ENCODE results near the gene TBC1D24.
"Not testable (repeated sequence)": the region's sequence is repeated elsewhere in the genome, so short reads cannot be mapped to it uniquely, and the experiment has no call there.

DNA sequence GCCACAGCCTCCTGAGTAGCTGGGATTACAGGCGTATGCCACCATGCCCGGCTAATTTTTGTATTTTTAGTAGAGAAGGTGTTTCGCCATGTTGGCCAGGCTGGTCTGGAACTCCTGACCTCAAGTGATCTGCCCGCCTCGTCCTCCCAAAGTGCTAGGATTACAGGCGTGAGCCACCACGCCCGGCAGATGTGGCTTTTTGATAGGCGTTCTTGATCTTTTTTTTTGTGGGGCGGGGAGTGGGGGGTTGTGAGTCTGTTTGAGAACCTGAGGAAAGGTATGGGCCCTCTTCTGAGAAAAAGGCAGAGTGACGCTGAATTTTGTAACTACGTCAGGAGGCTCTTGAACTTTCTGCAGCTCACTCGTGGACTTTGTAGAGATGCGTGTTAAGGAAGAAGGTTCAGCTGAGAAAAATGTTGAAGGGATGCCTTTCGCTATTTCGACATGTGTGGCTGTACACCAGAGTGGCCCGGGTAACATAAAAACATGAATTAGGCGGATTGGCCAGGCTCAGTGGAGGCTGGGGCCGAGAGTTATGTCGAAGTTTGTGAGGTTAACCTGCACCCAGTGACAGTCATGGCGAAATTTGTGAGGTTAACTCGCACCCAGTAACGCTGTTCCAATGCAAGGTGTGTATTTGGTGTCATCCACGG lies 64.4 kb downstream of the TBC1D24 start:
- TF ChIP-seq, protein P1, sequence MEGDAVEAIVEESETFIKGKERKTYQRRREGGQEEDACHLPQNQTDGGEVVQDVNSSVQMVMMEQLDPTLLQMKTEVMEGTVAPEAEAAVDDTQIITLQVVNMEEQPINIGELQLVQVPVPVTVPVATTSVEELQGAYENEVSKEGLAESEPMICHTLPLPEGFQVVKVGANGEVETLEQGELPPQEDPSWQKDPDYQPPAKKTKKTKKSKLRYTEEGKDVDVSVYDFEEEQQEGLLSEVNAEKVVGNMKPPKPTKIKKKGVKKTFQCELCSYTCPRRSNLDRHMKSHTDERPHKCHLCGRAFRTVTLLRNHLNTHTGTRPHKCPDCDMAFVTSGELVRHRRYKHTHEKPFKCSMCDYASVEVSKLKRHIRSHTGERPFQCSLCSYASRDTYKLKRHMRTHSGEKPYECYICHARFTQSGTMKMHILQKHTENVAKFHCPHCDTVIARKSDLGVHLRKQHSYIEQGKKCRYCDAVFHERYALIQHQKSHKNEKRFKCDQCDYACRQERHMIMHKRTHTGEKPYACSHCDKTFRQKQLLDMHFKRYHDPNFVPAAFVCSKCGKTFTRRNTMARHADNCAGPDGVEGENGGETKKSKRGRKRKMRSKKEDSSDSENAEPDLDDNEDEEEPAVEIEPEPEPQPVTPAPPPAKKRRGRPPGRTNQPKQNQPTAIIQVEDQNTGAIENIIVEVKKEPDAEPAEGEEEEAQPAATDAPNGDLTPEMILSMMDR (IDR thresholded peaks at IDR 0.05) = not testable (repeated sequence)
- not testable (repeated sequence) for TF ChIP-seq POLR2A (IDR thresholded peaks at IDR 0.05)

All from heart left ventricle (tissue), 13 donors.